NCI-H446 (cell line): ENCODE data around the gene ZNF583.

Source experiments
- DNase-seq, 2 experiments: peaks; one replicate each; lab custom pipeline; 2025; lab: John Stamatoyannopoulos, UW

The ZNF583 gene

GRCh38 chr19:56403764-56404704 is at the start of gene ZNF583:
TSS of gene ZNF583 (plus strand) at chr19:56404332. CDS start at chr19:56407115, 2,783 bp downstream.
- DNase-seq = peak; percentile 54 to 89

- DNase-seq = no peak
These were observed 48.6 kb upstream of the ZNF583 start for GRCh38 chr19:56355517-56355916.

DNA sequence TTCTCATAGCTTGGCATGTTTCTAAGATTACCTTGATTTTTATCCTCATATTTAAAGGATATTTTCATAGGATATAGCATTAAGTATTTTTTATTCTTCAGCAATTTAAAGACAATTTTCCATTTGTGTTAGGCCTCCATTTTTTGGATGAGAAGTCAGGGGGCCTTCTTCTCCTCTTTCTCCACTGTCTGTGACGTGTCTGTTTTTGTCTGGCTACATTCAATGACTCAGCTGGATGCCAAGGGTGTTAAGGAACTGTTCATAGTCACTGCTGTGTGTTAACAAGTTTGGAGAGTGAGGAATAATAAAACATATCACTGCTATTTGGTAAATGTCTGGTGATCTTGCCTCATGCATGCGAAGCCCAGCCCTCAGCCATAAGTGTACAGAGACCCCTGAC is 47.2 kb upstream of the ZNF583 start:
- DNase-seq = no peak

- no peak for DNase-seq
These were observed 43.3 kb upstream of the ZNF583 start for GRCh38 chr19:56360841-56361240.

DNA sequence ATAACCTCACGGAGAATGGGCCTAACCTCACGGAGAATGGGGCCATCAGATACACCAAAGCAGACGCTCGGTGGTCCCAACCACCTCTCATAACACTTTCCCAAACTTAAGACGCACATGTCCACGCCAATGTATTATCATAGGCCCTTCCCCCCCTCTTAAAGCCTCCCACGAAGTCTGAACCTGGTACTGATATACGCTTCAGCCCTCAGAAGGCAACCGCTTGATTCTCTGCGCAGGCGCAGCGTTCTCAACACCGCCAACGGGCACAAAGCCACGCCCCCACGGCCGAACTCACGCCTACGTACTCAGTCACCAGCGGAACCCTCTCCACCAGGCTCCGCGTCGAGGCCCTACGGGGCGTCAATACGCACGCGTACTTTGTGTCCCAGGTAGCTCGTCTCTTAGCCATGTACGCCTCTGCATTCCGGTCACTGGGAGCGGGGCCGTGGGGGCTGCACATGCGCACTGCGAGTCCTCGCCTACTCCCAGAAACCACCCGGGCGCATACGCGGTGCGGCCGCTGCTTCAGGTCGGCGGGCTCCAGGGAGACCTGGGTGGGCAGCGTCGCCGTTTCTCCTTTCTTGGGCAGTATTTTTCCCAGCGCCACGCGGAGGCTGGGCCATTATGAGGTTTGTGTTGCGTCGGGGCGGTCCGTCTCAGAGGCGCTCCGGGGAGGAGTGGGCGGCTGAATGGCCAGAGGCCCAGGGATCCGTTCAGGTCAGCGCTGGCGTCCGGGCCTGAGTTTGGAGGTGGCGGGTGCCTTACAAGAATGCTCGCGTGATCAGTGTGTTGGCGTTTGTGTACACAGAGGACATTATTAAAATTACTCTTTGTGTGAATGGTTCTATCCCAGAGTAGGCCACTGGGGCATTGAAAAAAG is 36.1 kb upstream of the ZNF583 start:
- peak; percentile 54 to 87 for DNase-seq

DNA sequence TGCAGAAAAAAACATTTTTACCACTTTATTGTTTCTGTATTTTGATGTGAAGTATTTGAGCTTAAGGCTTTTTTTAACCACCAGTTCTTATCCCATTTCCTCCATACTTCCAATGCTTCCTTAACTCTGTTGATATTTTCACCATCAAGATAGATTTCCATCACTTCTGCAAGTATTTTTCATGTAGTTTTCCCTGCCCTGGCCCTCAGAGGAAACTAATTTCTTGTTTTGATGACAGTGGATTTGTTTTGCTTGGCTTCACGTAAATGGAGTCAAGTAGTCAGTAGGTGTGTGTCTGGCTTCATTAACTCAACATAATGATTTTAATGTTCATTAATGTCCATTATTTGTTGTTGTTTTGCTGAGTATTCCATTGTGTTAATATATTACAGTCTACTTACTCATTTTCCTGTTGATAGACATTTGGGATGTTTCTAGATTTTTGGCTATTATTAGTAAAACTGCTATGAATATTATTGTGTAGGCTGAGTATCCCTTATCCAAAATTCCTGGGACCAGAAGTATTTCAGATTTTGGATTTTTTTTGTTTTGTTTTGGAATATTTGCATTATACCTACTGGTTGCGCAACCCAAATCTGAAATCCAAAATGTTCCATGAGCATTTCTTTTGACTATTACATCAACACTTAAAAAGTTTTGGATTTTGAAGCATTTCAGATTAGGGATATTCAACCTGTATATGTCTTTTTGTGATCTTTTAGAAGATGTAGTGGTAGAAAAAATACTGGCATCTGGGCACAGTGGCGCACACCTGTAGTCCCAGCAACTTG is 34.1 kb upstream of the ZNF583 start:
- no peak for DNase-seq

DNA sequence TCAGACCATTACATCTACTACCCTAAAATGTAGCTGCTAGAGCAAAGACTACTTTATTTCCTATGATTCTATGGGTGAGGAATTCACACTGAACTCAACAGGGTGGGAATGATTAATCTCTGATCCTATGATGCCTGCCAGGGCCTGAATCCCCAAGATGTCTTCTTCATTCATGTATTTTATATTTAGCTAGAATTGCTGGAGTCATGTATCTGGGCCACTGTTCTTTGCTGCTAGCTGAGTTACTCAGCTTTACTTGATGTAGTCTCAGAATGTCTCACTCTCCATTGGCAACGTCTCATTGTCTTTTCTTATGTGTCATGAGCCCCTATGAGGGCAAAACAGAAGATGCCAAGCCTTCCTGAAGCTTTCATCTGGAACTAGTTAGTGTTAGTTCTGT is 31.9 kb upstream of the ZNF583 start:
- DNase-seq = no peak

GRCh38 chr19:56377105-56377924 is 26.8 kb upstream of the ZNF583 start:
- no peak for DNase-seq

DNA sequence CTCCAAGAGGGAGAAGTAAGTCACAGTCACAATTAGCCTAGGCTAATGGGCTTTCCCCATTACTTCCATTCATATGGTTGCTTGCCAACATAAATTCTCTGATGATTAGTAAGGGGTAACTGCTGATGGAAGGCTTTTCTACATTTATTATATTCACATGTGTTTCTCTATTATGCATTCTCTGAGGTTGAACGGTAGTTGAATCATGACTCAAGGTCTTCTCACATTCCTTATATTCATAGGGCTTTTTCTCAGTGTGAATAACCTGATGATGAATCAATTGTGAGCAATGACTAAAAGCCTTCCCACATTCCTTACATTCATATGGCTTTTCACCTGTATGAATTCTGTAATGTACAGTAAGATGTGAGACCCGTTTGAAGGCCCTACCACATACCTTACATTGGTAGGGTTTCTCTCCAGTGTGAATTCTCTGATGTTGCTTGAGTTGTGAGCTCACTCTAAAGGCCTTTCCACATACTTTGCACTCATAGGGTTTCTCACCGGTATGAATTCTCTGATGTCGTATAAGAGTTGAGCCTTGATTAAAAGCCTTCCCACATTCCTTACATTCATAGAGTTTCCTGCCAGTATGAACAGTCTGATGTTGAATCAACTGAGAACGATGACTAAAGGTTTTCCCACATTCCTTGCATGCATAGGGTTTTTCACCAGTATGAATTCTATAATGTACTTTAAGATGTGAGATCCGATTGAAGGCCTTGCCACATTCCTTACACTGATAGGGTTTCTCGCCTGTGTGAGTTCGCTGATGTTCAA is 20.1 kb upstream of the ZNF583 start:
- no peak for DNase-seq

DNA sequence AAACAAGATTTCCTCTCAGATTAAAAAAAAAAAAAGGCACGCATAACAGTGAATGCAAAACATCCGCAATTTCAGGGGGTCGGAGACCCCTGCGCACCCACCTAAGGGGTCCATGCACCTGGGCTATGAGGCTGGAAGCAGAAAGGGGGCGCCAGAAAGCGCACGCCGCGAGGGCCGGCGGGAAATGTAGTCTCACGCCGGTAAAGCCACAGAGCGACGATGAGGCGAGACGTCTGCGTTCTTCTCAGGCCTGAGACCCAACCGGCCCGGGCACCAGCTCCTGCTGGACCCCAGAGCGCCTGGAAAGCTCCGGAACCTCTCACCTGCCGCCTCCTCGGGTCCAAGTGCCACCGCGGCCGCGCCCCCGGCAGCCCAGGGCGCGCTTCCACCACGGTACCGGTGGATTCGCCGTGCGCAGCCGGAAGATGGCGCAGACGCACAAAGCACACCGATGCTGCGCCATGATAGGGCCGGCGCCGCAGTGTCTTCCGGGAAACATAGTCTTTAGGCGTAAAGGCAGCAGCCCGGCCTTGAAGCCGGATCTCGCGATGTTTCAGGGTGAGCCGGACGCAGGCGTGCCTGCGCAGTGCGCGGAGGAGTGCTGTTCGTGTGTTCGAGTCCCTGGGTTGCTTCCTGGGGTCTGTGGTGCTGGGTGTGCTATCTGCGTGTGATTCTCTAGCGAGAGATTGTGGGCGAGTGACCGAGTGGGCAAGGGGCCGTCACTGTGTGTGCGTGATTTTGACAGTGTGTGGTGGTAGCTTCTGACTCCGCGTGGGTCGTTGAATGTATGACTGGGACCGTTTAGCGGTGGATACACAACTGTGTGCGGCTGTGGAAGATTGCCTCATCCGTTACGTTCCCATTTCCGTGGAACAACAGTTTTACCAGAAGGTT is 10.8 kb upstream of the ZNF583 start, which contains the start of gene ZNF582:
ZNF582 (minus strand) TSS at position 416 of the 894 bp plus-strand sequence. CDS start 1,782 bp downstream, outside the sequence.
- DNase-seq = peak in 1 of 2 experiments; percentile 68

- no peak for DNase-seq
These were observed 5.3 kb upstream of the ZNF583 start for GRCh38 chr19:56398809-56399208.

DNA sequence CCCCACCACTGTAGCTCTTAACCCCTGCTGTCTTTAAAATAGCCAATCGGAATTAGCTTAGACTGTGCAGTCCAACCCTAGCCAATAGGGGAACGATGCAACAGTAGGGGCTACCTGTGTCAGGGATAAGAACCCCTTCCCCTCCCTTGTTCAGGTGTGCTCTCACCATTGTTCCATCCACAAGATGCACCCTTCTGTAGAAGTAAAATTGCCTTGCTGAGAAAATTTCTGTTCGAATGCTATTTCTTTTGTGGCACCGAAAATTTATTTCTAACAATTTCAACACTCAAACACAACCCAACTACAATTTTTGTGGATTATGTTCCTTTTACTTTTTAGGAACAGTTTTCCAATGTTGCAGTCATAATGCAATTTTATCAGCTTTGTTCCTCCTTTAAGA is 3.6 kb upstream of the ZNF583 start:
- no peak for DNase-seq

DNA sequence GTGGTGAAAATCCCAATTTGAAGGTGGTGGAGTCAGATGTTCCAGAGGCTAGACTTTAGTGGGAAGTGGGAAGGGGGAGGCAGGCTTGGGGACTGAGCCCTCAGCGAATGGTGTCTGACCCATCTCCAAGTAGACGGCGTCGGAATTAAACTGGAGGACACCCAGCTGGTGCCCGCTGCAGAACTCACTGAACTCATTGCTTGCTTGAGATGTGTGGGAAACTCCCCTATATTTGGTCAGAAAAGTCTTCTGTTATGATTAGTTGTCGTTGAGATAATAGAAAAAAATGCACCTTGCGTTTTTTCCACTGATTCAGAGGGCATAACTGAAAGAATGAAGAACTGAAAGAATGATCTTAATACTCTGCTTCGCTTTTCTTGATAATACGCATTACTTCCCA is 871 bp upstream of the ZNF583 start:
- DNase-seq = no peak

DNA sequence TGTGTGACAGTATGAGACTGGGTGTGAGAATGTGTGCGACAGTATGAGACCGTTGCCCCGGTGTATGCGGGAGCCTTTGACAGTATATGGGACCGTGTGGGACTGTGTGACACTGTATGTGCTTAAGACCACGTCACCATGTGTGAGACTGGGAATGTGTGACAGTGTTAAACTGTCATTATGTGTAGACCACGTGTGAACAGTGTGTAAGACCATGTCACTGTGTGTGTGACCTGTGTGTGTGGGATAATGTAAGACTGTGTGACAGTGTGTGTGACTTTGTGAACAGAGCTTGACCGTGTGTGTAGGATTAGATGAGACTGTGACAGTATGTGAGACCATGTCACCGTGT is 549 bp downstream of the ZNF583 start:
- no peak for DNase-seq

DNA sequence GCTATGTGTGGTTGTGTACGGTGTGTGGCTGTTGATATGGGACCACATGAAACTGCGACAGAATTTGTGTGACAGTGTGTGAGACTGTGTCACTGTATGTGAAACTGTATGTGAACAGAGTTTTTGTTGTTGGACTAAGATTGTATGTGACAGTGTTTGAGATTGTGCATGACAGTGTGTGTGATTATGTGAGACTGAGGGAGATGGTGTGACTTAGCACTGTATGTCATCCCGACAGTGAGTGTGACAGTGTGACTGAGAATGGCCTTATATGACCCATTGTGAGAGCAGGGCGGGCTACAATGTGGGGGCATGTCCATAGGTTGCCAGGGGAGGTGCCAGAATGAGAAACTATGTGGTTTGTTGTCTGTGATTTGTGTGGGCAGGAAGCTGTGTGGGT is 930 bp downstream of the ZNF583 start:
- DNase-seq = no peak

DNA sequence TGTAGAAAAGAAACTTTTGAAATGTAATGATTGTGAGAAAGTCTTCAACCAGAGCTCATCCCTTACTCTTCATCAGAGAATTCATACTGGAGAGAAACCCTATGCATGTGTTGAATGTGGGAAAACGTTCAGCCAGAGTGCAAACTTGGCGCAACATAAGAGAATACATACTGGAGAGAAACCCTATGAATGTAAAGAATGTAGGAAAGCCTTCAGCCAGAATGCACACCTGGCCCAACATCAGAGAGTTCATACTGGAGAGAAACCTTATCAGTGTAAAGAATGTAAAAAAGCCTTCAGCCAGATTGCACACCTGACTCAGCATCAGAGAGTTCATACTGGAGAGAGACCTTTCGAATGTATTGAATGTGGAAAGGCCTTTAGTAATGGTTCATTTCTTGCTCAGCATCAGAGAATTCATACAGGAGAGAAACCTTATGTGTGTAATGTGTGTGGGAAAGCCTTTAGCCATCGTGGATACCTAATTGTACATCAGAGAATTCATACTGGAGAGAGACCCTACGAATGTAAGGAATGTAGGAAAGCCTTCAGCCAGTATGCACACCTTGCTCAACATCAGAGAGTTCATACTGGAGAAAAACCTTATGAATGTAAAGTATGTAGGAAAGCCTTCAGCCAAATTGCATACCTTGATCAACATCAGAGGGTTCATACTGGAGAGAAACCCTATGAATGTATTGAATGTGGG is 19.3 kb downstream of the ZNF583 start:
- no peak for DNase-seq

GRCh38 chr19:56423985-56424353 is 19.8 kb downstream of the ZNF583 start:
- DNase-seq = no peak

DNA sequence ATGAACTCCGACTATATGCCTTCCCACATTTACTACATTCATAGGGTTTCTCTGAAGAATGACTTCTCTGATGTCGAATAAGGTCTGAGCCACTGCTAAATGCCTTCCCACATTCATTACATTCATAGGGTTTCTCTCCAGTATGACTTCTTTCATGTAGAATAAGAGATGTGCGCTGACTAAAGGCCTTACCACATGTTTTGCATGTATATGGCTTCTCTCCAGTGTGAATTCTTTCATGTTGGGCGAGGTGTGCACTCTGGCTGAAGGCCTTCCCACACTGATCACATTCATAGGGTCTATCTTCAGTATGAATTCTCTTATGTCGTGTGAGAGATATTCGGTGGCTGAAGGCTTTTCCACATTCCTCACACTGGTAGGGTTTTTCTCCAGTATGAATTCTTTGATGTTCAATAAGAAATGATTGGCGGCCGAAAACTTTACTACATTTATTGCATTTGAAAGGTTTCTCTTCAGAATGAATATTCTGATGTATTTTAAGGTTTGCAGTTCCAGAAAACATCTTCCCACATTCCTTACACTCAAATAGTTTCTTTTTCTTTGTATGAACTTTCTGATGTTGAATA is 37.2 kb downstream of the ZNF583 start:
- no peak for DNase-seq
